SJSA1 (cell line): Measurements from ENCODE around the gene GLMN. TPM values are rescaled to one million over a fixed set of nuclear protein-coding genes. Genes with fewer than 3 reads are reported as not detected.
"Not testable (repeated sequence)": the region's sequence is repeated elsewhere in the genome, so short reads cannot be mapped to it uniquely, and the experiment has no call there.

Source experiments
- DNase-seq, 2 experiments: peaks; one replicate each; pipeline ENCODE4 v3.0.0-alpha.2; 2015 to 2020; ENCODE audit warnings: low spot score in 2 of 2, low read depth in 1 of 2
- H3K27ac ChIP-seq: fragments of 250-450 bp; sonication (Bioruptor Pico); 2 replicates; pipeline ENCODE4 v1.5.1; 2020; ENCODE audit warnings: mild to moderate bottlenecking, moderate library complexity
- H3K27me3 ChIP-seq: fragments of 250-450 bp; sonication (Bioruptor Pico); replicated peaks from 2 replicates; pipeline ENCODE4 v1.5.1; 2020; ENCODE audit warnings: mild to moderate bottlenecking, moderate library complexity
- H3K36me3 ChIP-seq: fragments of 250-450 bp; sonication (Bioruptor Pico); 2 replicates; pipeline ENCODE4 v1.5.1; 2020; ENCODE audit warnings: mild to moderate bottlenecking
- H3K4me1 ChIP-seq: fragments of 250-450 bp; sonication (Bioruptor Pico); replicated peaks from 2 replicates; pipeline ENCODE4 v1.6.1; 2021; ENCODE audit warnings: mild to moderate bottlenecking
- H3K4me3 ChIP-seq: fragments of 250-450 bp; sonication (Bioruptor Pico); 2 replicates; pipeline ENCODE4 v1.5.1; 2020; ENCODE audit warnings: mild to moderate bottlenecking
- H3K9me3 ChIP-seq: fragments of 250-450 bp; sonication (Bioruptor Pico); replicated peaks from 2 replicates; pipeline ENCODE4 v1.5.1; 2020; ENCODE audit warnings: mild to moderate bottlenecking
- total RNA-seq: library from RNA; depleted of rRNA; stranded (reverse); fragments of >200 nt; shearing (Covaris generic); gene quantifications from 2 replicates; pipeline ENCODE4 v1.2.3, GENCODE V29; 2014

Gene GLMN
- total RNA-seq, 1 experiment from 2014 or later, result 20.1 TPM

- Histone ChIP-seq H3K27me3 (no peaks in the 10 kb centered on the region), H3K9me3 (no peaks in the 10 kb centered on the region), H3K4me1 (peaks cover 6% of the 10 kb centered on the region), H3K36me3 (peaks cover 29% of the 10 kb centered on the region), H3K4me3 (no peak overlapping the region), H3K27ac (no peak overlapping the region)
- DNase-seq, result no peak
Measured at GRCh38 chr1:92274939-92275338, 23.8 kb downstream of the GLMN start.

GRCh38 chr1:92273039-92273438, 25.7 kb downstream of the GLMN start:
- DNase-seq, result no peak
- peaks cover 21% of the 10 kb centered on the region for H3K36me3 ChIP-seq
- no peak overlapping the region for H3K4me3 ChIP-seq
- H3K27ac ChIP-seq, result no peak overlapping the region
- peaks cover 6% of the 10 kb centered on the region for H3K4me1 ChIP-seq
- H3K27me3 ChIP-seq, result no peaks in the 10 kb centered on the region
- H3K9me3 ChIP-seq, result no peaks in the 10 kb centered on the region

- Histone ChIP-seq H3K27me3 (no peaks in the 10 kb centered on the region), H3K4me3 (no peak overlapping the region), H3K27ac (no peak overlapping the region), H3K4me1 (no peaks in the 10 kb centered on the region), H3K36me3 (peaks cover 11% of the 10 kb centered on the region), H3K9me3 (no peaks in the 10 kb centered on the region)
- no peak for DNase-seq
Measured at GRCh38 chr1:92262516-92262915, 36.3 kb downstream of the GLMN start.

- Histone ChIP-seq H3K4me1 (no peaks in the 10 kb centered on the region), H3K27ac (no peak overlapping the region), H3K36me3 (peaks cover 22% of the 10 kb centered on the region), H3K27me3 (no peaks in the 10 kb centered on the region), H3K4me3 (no peak overlapping the region), H3K9me3 (no peaks in the 10 kb centered on the region)
- DNase-seq, result no peak
Measured at GRCh38 chr1:92259350-92259749, 39.4 kb downstream of the GLMN start.

- not testable (repeated sequence) for H3K4me3 ChIP-seq, H3K27me3 ChIP-seq, H3K27ac ChIP-seq, DNase-seq, H3K9me3 ChIP-seq, H3K4me1 ChIP-seq
- H3K36me3 ChIP-seq, result peaks cover 11% of the 10 kb centered on the region
Measured at GRCh38 chr1:92254714-92255113, 44.1 kb downstream of the GLMN start.

- H3K27ac ChIP-seq, result no peak overlapping the region
- H3K4me1 ChIP-seq, result no peaks in the 10 kb centered on the region
- H3K27me3 ChIP-seq, result no peaks in the 10 kb centered on the region; the same call in 1 of the 2 replicates
- 0 out of 2 replicates have a peak, but pooled peaks cover 5% of the 10 kb centered on the region for H3K36me3 ChIP-seq
- H3K9me3 ChIP-seq, result no peaks in the 10 kb centered on the region
- DNase-seq, result no peak
- H3K4me3 ChIP-seq, result no peak overlapping the region
Measured at GRCh38 chr1:92244376-92244775, 54.4 kb downstream of the GLMN start.

- Histone ChIP-seq H3K9me3 (no peaks in the 10 kb centered on the region), H3K27me3 (no peaks in the 10 kb centered on the region; the same call in 1 of the 2 replicates)
- no peak for DNase-seq
Measured at GRCh38 chr1:92240034-92240433, 58.8 kb downstream of the GLMN start.

GRCh38 chr1:92230736-92231135, 68.1 kb downstream of the GLMN start:
- no peak for DNase-seq
- no peak overlapping the region for H3K4me3 ChIP-seq

More at GRCh38 chr1:92240034-92240433, 58.8 kb downstream of the GLMN start:
- Histone ChIP-seq H3K4me1 (no peaks in the 10 kb centered on the region), H3K4me3 (no peak overlapping the region), H3K27ac (no peak overlapping the region), H3K36me3 (no peaks in the 10 kb centered on the region)

GRCh38 chr1:92228401-92228800, 70.4 kb downstream of the GLMN start:
- Histone ChIP-seq H3K27ac (no peak overlapping the region), H3K4me3 (no peak overlapping the region), H3K36me3 (no peaks in the 10 kb centered on the region), H3K9me3 (no peaks in the 10 kb centered on the region), H3K4me1 (no peaks in the 10 kb centered on the region), H3K27me3 (no peaks in the 10 kb centered on the region)
- no peak for DNase-seq

More at GRCh38 chr1:92230736-92231135, 68.1 kb downstream of the GLMN start:
- no peaks in the 10 kb centered on the region for H3K36me3 ChIP-seq
- no peaks in the 10 kb centered on the region for H3K27me3 ChIP-seq
- no peaks in the 10 kb centered on the region for H3K4me1 ChIP-seq
- no peaks in the 10 kb centered on the region for H3K9me3 ChIP-seq
- H3K27ac ChIP-seq, result no peak overlapping the region

- H3K4me1 ChIP-seq, result no peaks in the 10 kb centered on the region
- 0 out of 2 replicates have a peak, but pooled peaks cover 11% of the 10 kb centered on the region for H3K27me3 ChIP-seq
- no peak overlapping the region for H3K4me3 ChIP-seq
- DNase-seq, result no peak
- H3K27ac ChIP-seq, result no peak overlapping the region
- no peaks in the 10 kb centered on the region for H3K9me3 ChIP-seq
- H3K36me3 ChIP-seq, result no peaks in the 10 kb centered on the region
Measured at GRCh38 chr1:92219028-92219427, 79.8 kb downstream of the GLMN start.

GRCh38 chr1:92218559-92218958, 80.2 kb downstream of the GLMN start:
- Histone ChIP-seq H3K4me1 (no peaks in the 10 kb centered on the region), H3K9me3 (no peaks in the 10 kb centered on the region), H3K27me3 (0 out of 2 replicates have a peak, but pooled peaks cover 11% of the 10 kb centered on the region), H3K27ac (no peak overlapping the region), H3K36me3 (no peaks in the 10 kb centered on the region), H3K4me3 (no peak overlapping the region)
- no peak for DNase-seq

- Histone ChIP-seq H3K27ac (no peak within 1 kb of the TSS), H3K4me1 (no peaks in the 10 kb centered on the region), H3K4me3 (no peak within 1 kb of the TSS), H3K36me3 (no peaks in the 10 kb centered on the region), H3K27me3 (0 out of 2 replicates have a peak, but pooled peaks cover 11% of the 10 kb centered on the region), H3K9me3 (no peaks in the 10 kb centered on the region)
- no peak for DNase-seq
Measured at GRCh38 chr1:92217721-92218120, 81.1 kb downstream of the GLMN start, which contains the start of gene C1orf146. Gene C1orf146, plus strand, starts transcription at chr1:92217915. Its CDS starts 13,506 bp downstream, at chr1:92231421.

GRCh38 chr1:92211166-92211565, 87.6 kb downstream of the GLMN start:
- H3K4me1 ChIP-seq, result no peaks in the 10 kb centered on the region
- H3K4me3 ChIP-seq, result no peak overlapping the region
- no peaks in the 10 kb centered on the region for H3K9me3 ChIP-seq
- H3K36me3 ChIP-seq, result no peaks in the 10 kb centered on the region
- H3K27ac ChIP-seq, result no peak overlapping the region
- no peak for DNase-seq
- H3K27me3 ChIP-seq, result no peaks in the 10 kb centered on the region

GRCh38 chr1:92210701-92211100, 88.1 kb downstream of the GLMN start:
- H3K4me1 ChIP-seq, result no peaks in the 10 kb centered on the region
- no peaks in the 10 kb centered on the region for H3K27me3 ChIP-seq
- H3K9me3 ChIP-seq, result no peaks in the 10 kb centered on the region
- no peaks in the 10 kb centered on the region for H3K36me3 ChIP-seq
- no peak overlapping the region for H3K4me3 ChIP-seq
- no peak for DNase-seq
- no peak overlapping the region for H3K27ac ChIP-seq

- no peak for DNase-seq
Measured at GRCh38 chr1:92203105-92203504, 95.7 kb downstream of the GLMN start.

More at GRCh38 chr1:92203105-92203504, 95.7 kb downstream of the GLMN start:
- H3K4me3 ChIP-seq, result no peak overlapping the region
- no peaks in the 10 kb centered on the region for H3K9me3 ChIP-seq
- no peaks in the 10 kb centered on the region for H3K4me1 ChIP-seq
- H3K27me3 ChIP-seq, result no peaks in the 10 kb centered on the region
- no peaks in the 10 kb centered on the region for H3K36me3 ChIP-seq
- no peak overlapping the region for H3K27ac ChIP-seq
